ENCODE results near the gene RABL2B.

- no peak for TF ChIP-seq ZBTB43 (CRISPR knock-in tag; IDR thresholded peaks at IDR 0.05)
- TF ChIP-seq CTCF (IDR thresholded peaks at IDR 0.05) = no peak
- TF ChIP-seq SMAD4 (CRISPR knock-in tag; IDR thresholded peaks at IDR 0.05) = no peak
These were observed 44.7 kb downstream of the RABL2B start for GRCh38 chr22:50738649-50739227.
